K562 (cell line): ENCODE data around the gene MAGI1.

Experiments used
- EP400 ChIP-seq: fragments of 450-650 bp; IDR thresholded peaks from 2 replicates; pipeline ENCODE4 v1.6.1; 2017; ENCODE audit warnings: antibody characterized with exemption, mild to moderate bottlenecking, moderate library complexity
- GTF2A2 ChIP-seq: IDR thresholded peaks from 2 replicates; pipeline ENCODE4 v1.6.1; 2016; ENCODE audit warnings: mild to moderate bottlenecking, missing genetic modification characterization, missing compliant biosample characterization
- L3MBTL2 ChIP-seq: fragments of 450-650 bp; IDR thresholded peaks from 2 replicates; pipeline ENCODE4 v1.6.1; 2016; ENCODE audit warnings: mild to moderate bottlenecking, moderate library complexity

DNA sequence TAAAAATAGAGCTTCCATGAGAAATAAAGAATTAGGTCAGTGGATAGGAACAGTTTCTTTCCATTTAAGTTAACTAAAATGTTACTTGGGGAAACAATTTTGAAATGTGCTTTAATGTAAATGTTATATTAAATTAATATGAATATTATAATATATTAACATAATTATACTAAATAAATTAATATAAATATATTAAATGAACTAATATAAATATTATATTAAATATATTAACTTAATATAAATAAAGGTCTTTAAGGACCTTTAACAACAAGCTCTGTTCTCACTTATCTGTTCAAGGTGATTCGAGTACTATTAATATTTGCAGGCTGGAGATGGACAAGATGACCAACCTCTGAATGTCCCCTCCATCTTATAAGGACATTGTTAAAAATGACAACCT is 100.6 kb downstream of the MAGI1 start:
- TF ChIP-seq GTF2A2 (tag) (no peak), EP400 (no peak), L3MBTL2 (no peak)
